A673 (cell line): ENCODE measurements around the gene PDZD4. TPM values are rescaled to one million over a fixed set of nuclear protein-coding genes. Genes with fewer than 3 reads are reported as not detected.

ENCODE experiments used
- BruUV-seq: library from RNA; stranded (reverse); fragments of 400-500 nt; replicated peaks from 2 replicates; lab custom pipeline; 2021; lab: Mats Ljungman, UMichigan
- CTCF ChIA-PET: fragments of 300-600 bp; sonication (Branson Sonifier 250); formaldehyde crosslinking; loops from one replicate; lab custom pipeline; 2022; ENCODE audit warnings: antibody characterized with exemption; lab: Charles Lee
- POLR2A ChIA-PET: fragments of 300-600 bp; sonication (Branson Sonifier 250); formaldehyde crosslinking; loops from one replicate; lab custom pipeline; 2022; ENCODE audit warnings: antibody characterized with exemption; ENCODE audit not compliant: low non-redundant PET; lab: Charles Lee
- DNase-seq: peaks from one replicate; pipeline ENCODE4 v3.0.0-alpha.2; 2015; ENCODE audit warnings: low spot score
- H3K27ac ChIP-seq: fragments of 200-600 bp; sonication (generic); 2 replicates; pipeline ENCODE4 v1.5.1; 2016; ENCODE audit warnings: mixed run types, low read depth, mild to moderate bottlenecking, mixed read lengths, antibody characterized with exemption, low read length; ENCODE audit not compliant: poor library complexity, severe bottlenecking
- H3K27me3 ChIP-seq: fragments of 200-600 bp; sonication (generic); replicated peaks from 2 replicates; pipeline ENCODE4 v1.6.1; 2017; ENCODE audit warnings: mixed run types, low read depth, mild to moderate bottlenecking, mixed read lengths, antibody characterized with exemption, low read length; ENCODE audit not compliant: insufficient read depth, poor library complexity
- H3K36me3 ChIP-seq: fragments of 200-600 bp; sonication (generic); 2 replicates; pipeline ENCODE4 v1.6.1; 2016; ENCODE audit warnings: mixed run types, mild to moderate bottlenecking, mixed read lengths, antibody characterized with exemption, low read length; ENCODE audit not compliant: insufficient read depth, poor library complexity, severe bottlenecking
- H3K4me1 ChIP-seq: fragments of 200-600 bp; sonication (generic); 2 replicates; pipeline ENCODE4 v1.6.1; 2017; ENCODE audit warnings: mixed run types, mild to moderate bottlenecking, mixed read lengths, antibody characterized with exemption, low read length; ENCODE audit not compliant: insufficient read depth, poor library complexity, severe bottlenecking
- H3K4me3 ChIP-seq: fragments of 200-600 bp; sonication (generic); 2 replicates; pipeline ENCODE4 v1.5.1; 2016; ENCODE audit warnings: low read depth, mixed run types, mild to moderate bottlenecking, mixed read lengths, low read length; ENCODE audit not compliant: poor library complexity, severe bottlenecking
- H3K9me3 ChIP-seq: fragments of 200-600 bp; sonication (generic); 2 replicates; pipeline ENCODE4 v1.6.1; 2016; ENCODE audit warnings: mixed run types, low read depth, mild to moderate bottlenecking, mixed read lengths, antibody characterized with exemption, low read length; ENCODE audit not compliant: poor library complexity, severe bottlenecking
- EZH2 ChIP-seq: fragments of 200-600 bp; sonication (generic); IDR thresholded peaks from 2 replicates; pipeline ENCODE4 v1.6.1; 2017; ENCODE audit warnings: borderline replicate concordance, low read depth, mild to moderate bottlenecking, mixed read lengths, antibody characterized with exemption, low read length; ENCODE audit not compliant: poor library complexity, severe bottlenecking
- intact Hi-C: fragments of 100-400 bp; cut with micrococcal nuclease; formaldehyde crosslinking; loops from one replicate; pipeline ENCODE4 v1.10.0; 2022; ENCODE audit not compliant: unreplicated experiment
- total RNA-seq: library from RNA; stranded (reverse); gene quantifications from 2 replicates; pipeline ENCODE4 v1.2.3, GENCODE V29; 2021
- TF ChIP-seq, protein P1 (sequence below): fragments of 300-800, 200-600 bp; sonication (generic); conservative IDR thresholded peaks from 2 replicates; pipeline ENCODE4 v1.5.1; 2017; ENCODE audit warnings: low read depth, mild to moderate bottlenecking, antibody characterized with exemption, low read length, moderate library complexity, mixed read lengths

The PDZD4 gene
- total RNA-seq, 1 experiment from 2014 or later = 2.6 TPM

DNA sequence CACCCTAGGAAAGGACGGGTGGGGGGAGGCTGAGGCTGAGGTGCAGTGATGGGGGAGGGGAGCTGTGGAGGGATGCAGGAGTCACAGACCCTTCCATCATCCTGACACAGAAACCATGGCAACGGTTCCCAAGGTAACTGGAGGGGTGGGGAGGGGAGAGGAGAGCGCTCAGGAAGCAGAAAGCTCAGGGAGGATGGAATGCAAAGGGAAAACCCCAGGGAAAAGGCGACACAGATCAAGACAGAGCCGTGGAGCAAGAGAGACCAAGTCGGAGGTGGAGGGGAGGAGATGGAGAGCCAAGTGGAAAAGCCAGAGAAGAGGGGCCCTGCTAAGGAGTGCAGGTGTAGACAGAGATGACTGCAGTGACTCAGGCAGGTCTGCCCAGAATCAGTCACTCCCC, 41.1 kb upstream of the PDZD4 start:
- CTCF ChIA-PET = no interaction called here

DNA sequence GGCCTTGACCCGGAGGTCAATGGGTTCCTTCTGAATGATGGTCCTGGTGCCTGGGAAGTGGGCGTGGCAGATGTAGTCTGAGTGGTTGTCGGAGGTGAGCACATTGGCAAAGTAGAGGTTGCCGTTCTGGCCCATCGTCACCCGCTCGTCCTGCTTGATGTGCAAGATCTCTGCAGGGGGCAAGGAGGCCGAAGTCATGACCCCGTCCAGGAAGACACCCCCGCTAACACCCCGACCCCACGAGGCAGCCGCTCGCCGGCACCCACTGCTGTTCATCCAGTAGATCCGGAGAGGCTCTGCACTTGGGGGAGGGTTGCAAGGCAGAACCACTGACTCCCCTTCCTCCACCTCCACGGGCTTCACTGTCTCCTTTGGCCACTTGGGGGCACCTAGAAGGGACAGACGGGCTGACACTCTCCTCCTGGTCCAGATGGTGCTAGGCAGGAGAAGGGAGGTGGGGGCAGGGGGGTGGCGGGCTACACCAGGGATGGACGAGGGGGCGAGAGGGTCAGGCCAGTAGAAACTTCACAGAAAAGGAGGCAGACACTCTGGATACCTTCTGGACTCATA, 40.5 kb upstream of the PDZD4 start:
- CTCF ChIA-PET = no interaction called here
- POLR2A ChIA-PET = no interaction called here
- no TSS peak for BruUV-seq

More for the DNA sequence above, 41.1 kb upstream of the PDZD4 start:
- Histone ChIP-seq H3K4me1 (no peaks in the 10 kb centered on the region), H3K9me3 (no peaks in the 10 kb centered on the region), H3K27ac (no peak overlapping the region), H3K4me3 (no peak overlapping the region), H3K36me3 (no peaks in the 10 kb centered on the region), H3K27me3 (peaks cover 3% of the 10 kb centered on the region)
- no peak for DNase-seq
- no peak for TF ChIP-seq EZH2
- TF ChIP-seq, protein P1, sequence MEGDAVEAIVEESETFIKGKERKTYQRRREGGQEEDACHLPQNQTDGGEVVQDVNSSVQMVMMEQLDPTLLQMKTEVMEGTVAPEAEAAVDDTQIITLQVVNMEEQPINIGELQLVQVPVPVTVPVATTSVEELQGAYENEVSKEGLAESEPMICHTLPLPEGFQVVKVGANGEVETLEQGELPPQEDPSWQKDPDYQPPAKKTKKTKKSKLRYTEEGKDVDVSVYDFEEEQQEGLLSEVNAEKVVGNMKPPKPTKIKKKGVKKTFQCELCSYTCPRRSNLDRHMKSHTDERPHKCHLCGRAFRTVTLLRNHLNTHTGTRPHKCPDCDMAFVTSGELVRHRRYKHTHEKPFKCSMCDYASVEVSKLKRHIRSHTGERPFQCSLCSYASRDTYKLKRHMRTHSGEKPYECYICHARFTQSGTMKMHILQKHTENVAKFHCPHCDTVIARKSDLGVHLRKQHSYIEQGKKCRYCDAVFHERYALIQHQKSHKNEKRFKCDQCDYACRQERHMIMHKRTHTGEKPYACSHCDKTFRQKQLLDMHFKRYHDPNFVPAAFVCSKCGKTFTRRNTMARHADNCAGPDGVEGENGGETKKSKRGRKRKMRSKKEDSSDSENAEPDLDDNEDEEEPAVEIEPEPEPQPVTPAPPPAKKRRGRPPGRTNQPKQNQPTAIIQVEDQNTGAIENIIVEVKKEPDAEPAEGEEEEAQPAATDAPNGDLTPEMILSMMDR = no peak
- no TSS peak for BruUV-seq
- POLR2A ChIA-PET = no interaction called here
- intact Hi-C loops = no loop called here

DNA sequence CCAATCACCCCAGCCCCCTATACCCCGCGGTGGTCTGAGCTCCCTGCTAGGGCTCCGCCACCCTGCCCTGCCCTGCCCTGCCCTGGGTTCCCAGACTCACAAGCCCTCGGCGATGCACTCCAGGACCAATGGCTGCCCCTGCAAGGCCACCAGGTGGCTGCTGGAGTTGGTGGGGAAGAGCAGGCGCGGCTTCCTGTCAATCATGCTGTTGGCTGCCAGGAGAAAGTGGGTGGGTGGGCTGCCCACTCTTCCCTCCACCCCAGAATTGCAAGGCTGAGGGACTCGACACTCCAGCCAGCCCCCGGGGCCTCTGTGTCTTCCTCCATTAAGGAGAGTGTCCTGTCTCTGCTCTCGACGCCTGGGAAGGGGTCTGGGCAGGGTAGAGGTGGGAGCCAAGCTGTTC, 39.9 kb upstream of the PDZD4 start:
- intact Hi-C loops = no loop called here

More for the DNA sequence above, 40.5 kb upstream of the PDZD4 start:
- Histone ChIP-seq H3K27ac (no peak overlapping the region), H3K27me3 (peaks cover 3% of the 10 kb centered on the region), H3K36me3 (no peaks in the 10 kb centered on the region), H3K4me1 (no peaks in the 10 kb centered on the region), H3K9me3 (no peaks in the 10 kb centered on the region), H3K4me3 (no peak overlapping the region)
- TF ChIP-seq, protein P1 = no peak
- TF ChIP-seq EZH2 = no peak
- DNase-seq = no peak
- intact Hi-C loops = no loop called here

More for the DNA sequence above, 39.9 kb upstream of the PDZD4 start:
- no peak for TF ChIP-seq EZH2
- TF ChIP-seq, protein P1 = no peak
- ChIA-PET POLR2A (no interaction called here), CTCF (no interaction called here)
- no TSS peak for BruUV-seq
- Histone ChIP-seq H3K27me3 (peaks cover 3% of the 10 kb centered on the region), H3K4me1 (no peaks in the 10 kb centered on the region), H3K4me3 (no peak overlapping the region), H3K9me3 (no peaks in the 10 kb centered on the region), H3K36me3 (no peaks in the 10 kb centered on the region), H3K27ac (no peak overlapping the region)
- DNase-seq = no peak
